ENCODE data around the gene C22orf31.

Gene C22orf31

GRCh38 chr22:29012952-29013351, 48.7 kb downstream of the C22orf31 start:
- no peak for DNase-seq (ENCODE audit: extremely low read depth, low read depth)
- TF ChIP-seq CTCF (IDR thresholded peaks at IDR 0.05; ENCODE audit: low read depth, low read length) = no peak

- no peak for DNase-seq (ENCODE audit: extremely low read depth, low read depth)
- TF ChIP-seq CTCF (IDR thresholded peaks at IDR 0.05; ENCODE audit: low read depth, low read length) = no peak
Observed at GRCh38 chr22:29012101-29012433, 49.6 kb downstream of the C22orf31 start.

GRCh38 chr22:29011240-29012100, 50.2 kb downstream of the C22orf31 start:
- no peak for TF ChIP-seq CTCF (IDR thresholded peaks at IDR 0.05; ENCODE audit: low read depth, low read length)
- no peak for DNase-seq (ENCODE audit: extremely low read depth, low read depth)

- TF ChIP-seq CTCF (IDR thresholded peaks at IDR 0.05; ENCODE audit: low read depth, low read length) = no peak
Observed at GRCh38 chr22:29009148-29009547, 52.5 kb downstream of the C22orf31 start.

More at GRCh38 chr22:29009148-29009547, 52.5 kb downstream of the C22orf31 start:
- no peak for DNase-seq (ENCODE audit: extremely low read depth, low read depth)

All from AG09319 (cell line).